AG09309 (cell line): ENCODE results near the gene TMOD1.

Experiments
- DNase-seq: peaks from one replicate; pipeline ENCODE4 v3.0.0-alpha.2; 2010; ENCODE audit warnings: low read depth
- H3K4me3 ChIP-seq: 2 replicates; pipeline ENCODE4 v1.5.1; 2011; ENCODE audit warnings: mild to moderate bottlenecking, low read depth, low read length, moderate library complexity; ENCODE audit not compliant: control insufficient read depth
- TF ChIP-seq, protein P1 (sequence below): IDR thresholded peaks from 2 replicates; pipeline ENCODE4 v1.5.1; 2011; ENCODE audit warnings: mild to moderate bottlenecking, low read depth, low read length, inconsistent platforms; ENCODE audit not compliant: insufficient read depth, control insufficient read depth; ENCODE audit errors: missing control alignments

The TMOD1 gene

DNA sequence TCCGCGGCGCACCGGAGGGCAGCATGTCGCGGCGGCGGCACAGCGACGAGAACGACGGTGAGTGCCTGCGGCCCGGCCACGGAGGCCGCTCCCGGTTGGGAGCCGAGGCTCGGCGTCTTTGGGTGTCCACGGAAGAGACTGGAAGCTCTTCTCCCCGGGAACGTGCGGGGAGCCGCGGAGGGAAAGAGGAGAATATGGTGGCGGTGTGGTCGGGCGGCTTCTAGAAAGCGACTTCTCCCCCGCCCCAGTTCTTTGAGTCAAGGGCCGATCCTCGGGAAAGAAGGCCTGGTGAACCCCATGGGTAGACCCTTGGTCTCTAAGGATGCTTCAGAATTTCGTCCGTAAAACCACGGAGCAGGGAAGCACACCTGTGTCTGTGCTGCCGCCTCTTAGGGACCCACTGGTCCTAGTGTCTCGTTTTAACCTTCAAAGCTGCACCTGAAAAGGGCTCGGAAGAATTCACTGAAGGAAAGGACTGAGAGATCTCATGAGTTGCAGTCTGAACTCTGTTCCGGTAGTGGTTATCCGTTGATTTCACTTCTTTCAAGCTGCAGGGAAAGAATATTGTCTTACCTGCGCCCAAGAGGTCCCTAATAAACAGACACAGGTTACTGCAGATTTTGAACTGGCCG lies 132.5 kb downstream of the TMOD1 start:
- H3K4me3 ChIP-seq = peak overlapping the region; percentile 88
- DNase-seq = no peak
- TF ChIP-seq, protein P1, sequence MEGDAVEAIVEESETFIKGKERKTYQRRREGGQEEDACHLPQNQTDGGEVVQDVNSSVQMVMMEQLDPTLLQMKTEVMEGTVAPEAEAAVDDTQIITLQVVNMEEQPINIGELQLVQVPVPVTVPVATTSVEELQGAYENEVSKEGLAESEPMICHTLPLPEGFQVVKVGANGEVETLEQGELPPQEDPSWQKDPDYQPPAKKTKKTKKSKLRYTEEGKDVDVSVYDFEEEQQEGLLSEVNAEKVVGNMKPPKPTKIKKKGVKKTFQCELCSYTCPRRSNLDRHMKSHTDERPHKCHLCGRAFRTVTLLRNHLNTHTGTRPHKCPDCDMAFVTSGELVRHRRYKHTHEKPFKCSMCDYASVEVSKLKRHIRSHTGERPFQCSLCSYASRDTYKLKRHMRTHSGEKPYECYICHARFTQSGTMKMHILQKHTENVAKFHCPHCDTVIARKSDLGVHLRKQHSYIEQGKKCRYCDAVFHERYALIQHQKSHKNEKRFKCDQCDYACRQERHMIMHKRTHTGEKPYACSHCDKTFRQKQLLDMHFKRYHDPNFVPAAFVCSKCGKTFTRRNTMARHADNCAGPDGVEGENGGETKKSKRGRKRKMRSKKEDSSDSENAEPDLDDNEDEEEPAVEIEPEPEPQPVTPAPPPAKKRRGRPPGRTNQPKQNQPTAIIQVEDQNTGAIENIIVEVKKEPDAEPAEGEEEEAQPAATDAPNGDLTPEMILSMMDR = no peak

DNA sequence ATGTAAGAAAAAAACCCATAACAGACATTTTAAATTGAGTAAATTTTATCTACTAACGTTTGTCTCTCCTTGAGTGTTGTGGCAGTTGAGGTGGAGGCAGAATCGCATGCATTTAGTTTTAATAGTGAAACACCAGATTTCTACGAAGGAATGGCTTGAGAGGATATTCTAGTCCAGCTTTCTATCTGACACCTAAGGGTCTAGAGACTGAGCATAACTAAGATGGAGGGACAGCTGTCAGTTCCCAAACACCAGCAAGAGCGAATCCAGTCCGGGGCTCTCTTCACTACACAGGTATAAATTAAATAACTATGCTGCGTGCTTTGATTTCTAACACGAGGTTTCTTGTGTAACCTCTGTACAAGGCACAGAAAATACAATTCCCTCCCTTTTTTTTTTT lies 133.6 kb downstream of the TMOD1 start:
- H3K4me3 ChIP-seq = peak overlapping the region; percentile 88
- TF ChIP-seq, protein P1 = no peak

DNA sequence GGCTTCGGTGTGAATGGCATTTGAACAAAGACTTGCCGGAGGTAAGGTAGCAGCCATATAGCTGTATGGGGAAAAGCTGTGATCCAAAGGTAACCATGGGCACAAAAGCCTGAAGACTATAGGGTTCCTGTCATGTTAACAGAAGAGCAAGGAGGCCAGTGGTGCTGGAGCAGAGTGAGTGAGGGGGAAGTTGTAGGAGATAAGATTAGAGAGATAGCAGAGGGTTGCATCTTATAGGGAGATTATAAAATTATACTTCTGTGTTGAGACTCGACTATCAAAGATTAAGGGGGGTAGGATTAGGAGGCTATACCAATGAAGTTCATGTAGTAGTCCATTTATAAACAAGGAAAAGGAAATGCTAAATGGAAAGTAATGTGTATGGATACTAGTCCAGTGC lies 135.4 kb downstream of the TMOD1 start:
- TF ChIP-seq, protein P1 = no peak
- no peak overlapping the region for H3K4me3 ChIP-seq

More for the DNA sequence above, 133.6 kb downstream of the TMOD1 start:
- no peak for DNase-seq

DNA sequence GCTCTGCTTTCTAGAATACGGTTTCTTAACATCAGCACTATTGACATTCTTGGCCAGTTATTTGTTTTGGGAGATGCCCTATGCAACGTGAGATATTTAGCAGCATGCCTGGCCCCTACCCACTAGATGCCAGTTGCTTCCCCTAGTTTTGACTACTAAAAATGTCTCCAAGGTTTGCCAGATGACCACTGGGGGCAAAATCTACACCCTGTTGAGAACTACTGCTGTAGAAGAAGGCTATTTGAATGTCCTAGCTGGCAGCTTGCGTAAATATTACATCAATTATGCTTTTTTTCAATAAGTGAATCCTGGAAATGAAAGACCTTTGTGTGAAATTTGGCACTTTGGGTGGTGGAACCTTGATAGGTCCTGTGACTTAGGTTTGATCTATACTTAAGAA lies 137.2 kb downstream of the TMOD1 start:
- TF ChIP-seq, protein P1 = peak; percentile 14
- no peak overlapping the region for H3K4me3 ChIP-seq
- no peak for DNase-seq

More for the DNA sequence above, 135.4 kb downstream of the TMOD1 start:
- no peak for DNase-seq

DNA sequence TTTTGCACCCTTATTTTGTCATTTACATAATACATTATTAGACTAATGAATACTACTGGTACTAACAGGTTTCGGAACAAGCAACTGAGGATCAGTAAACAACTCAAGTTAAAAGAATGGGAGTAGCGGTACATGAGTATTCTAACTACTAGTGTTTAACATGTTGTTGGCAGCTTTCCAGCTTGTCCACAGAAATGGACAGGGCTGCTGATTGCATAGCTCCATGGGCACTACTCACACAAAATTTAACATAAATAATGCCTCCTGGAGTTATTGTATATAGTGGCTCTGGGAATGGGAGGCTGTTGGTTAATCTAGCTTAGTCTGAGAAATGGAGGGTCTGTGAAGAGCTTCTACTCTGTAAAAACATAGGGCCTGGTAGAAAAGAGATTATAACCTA lies 138.9 kb downstream of the TMOD1 start:
- H3K4me3 ChIP-seq = no peak overlapping the region
- no peak for DNase-seq
- TF ChIP-seq, protein P1 = no peak

DNA sequence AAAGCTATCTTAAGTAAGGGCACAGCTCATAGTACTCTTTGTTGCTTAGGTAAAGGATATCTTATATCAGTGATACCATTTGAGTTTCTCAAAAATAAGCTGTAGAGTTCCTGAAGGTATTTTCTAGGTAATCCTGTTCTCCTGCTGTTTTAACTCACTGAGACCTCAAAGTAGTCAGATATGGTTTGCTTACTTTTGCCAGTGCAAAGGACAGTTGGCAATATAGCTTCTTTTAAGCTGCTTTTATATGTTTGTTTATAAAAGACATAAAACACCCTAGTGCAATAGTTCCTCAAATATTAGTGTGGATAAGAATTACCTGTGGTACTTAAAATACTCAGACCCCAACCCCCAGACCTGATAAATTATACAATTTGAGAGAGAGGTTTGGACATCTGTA lies 144.3 kb downstream of the TMOD1 start:
- TF ChIP-seq, protein P1 = no peak
- DNase-seq = no peak
- H3K4me3 ChIP-seq = no peak overlapping the region

DNA sequence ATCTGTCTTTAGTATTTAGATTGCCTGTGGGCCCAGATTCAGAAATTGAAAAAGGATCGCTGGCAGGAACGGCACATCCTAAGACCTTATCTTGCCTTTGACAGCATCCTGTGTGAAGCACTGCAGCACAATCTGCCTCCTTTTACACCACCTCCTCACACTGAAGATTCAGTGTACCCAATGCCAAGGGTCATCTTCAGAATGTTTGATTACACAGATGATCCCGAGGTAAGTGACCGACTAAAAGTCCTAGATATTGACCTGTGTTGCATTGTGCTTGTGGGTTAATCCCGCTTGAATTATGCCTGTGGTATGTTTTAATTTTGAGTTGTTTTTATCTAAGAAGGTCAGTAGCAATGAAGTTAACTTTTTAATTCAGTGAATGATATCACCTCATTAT lies 146.5 kb downstream of the TMOD1 start:
- TF ChIP-seq, protein P1 = no peak
- DNase-seq = no peak
- H3K4me3 ChIP-seq = no peak overlapping the region
